A549 treated with dexamethasone at 1 μM for 4 hours (cell line): ENCODE measurements around the gene DPH3. TPM values are rescaled to one million over a fixed set of nuclear protein-coding genes. Genes with fewer than 3 reads are reported as not detected.

Source experiments
- total RNA-seq: library from RNA; stranded (reverse); fragments of 200-300 nt; extraction: Qiagen RNA extraction; gene quantifications from 5 replicates; pipeline ENCODE4 v1.2.3, GENCODE V29; 2022

Gene DPH3
- 22.4 to 26.3 TPM (median 24.1 TPM) in 5 replicates for total RNA-seq

DNA sequence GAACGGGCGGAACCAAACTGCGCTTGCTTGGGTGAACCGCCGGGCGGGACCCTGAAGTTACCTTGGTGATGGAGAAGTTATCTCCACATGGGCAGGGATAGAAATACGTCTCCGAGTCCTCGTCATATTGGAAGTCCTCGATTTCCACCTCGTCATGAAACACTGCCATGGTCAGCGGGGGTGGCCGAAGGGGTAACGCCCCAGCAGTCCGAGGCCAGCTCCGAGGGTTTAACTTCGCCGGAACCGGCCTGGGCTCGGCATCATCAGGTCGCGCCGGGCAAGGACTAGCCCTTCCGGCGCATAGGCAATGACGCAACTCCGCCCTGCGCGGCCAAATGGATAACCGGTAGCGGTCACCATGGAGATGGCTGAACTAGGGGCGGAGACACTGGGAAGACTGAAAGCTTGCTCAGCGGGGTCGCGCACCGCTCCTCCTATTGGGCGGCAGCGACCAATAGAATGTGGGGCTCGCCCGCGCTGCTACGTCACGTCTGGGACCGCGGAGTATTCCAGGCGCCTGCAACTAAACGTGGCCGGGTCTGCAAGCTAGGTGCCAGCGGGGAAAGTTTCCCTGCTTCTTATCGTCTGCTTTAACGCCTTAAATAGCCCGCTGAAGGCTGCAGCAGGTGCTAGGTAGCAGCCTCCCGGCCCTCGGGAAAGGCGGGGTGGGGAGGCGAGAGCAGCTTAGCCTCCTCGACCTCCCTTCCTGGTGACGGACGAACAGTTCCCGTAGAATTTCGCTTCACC lies at the start of gene DPH3, which contains the start of gene OXNAD1:
DPH3 (minus strand) TSS at position 236 of the 747 bp plus-strand sequence; CDS start at position 169, 67 bp downstream.
OXNAD1 (plus strand) TSS at position 505 of the 747 bp plus-strand sequence. CDS start 5,741 bp downstream, outside the sequence.

Other genes with a start within 250 kb of the DPH3 start
- gene GALNT15, start 90.3 kb downstream of the DPH3 start, total RNA-seq, result 0.03 to 0.20 TPM (median 0.05 TPM) in 5 replicates
- 7.8 to 10.2 TPM (median 9.5 TPM) in 5 replicates for gene OXNAD1, start 269 bp upstream of the DPH3 start, total RNA-seq
- gene RFTN1, start 248.8 kb upstream of the DPH3 start, total RNA-seq, result 3.0 to 3.8 TPM (median 3.3 TPM) in 5 replicates